Measurements from ENCODE around the gene AARS1.

GRCh38 chr16:70331588-70332358 lies 42.5 kb upstream of the AARS1 start:
- no peak for TF ChIP-seq CHD2 (IDR thresholded peaks at IDR 0.05; ENCODE audit: low read length, partially characterized antibody)
- TF ChIP-seq PBX3 (IDR thresholded peaks at IDR 0.05) = no peak
- TF ChIP-seq, protein P1, sequence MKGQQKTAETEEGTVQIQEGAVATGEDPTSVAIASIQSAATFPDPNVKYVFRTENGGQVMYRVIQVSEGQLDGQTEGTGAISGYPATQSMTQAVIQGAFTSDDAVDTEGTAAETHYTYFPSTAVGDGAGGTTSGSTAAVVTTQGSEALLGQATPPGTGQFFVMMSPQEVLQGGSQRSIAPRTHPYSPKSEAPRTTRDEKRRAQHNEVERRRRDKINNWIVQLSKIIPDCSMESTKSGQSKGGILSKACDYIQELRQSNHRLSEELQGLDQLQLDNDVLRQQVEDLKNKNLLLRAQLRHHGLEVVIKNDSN (IDR thresholded peaks at IDR 0.05; ENCODE audit: borderline replicate concordance, low read depth) = no peak
- no peak for TF ChIP-seq NFIC (IDR thresholded peaks at IDR 0.05; ENCODE audit: borderline replicate concordance)
- TF ChIP-seq EZH2phosphoT487 (IDR thresholded peaks at IDR 0.05; ENCODE audit: borderline replicate concordance, low read depth) = no peak
- no peak for TF ChIP-seq USF2 (IDR thresholded peaks at IDR 0.05; ENCODE audit: borderline replicate concordance, low read depth, low read length)

All from SK-N-SH (cell line).